HG02623 (cell line): ENCODE results near the gene NR2F1.

Source experiments
- ATAC-seq: cut with Tn5 transposase; IDR thresholded peaks from one replicate; pipeline ENCODE4 v1.9.1; 2021; ENCODE audit warnings: moderate library complexity; ENCODE audit not compliant: unreplicated experiment

NR2F1 gene

GRCh38 chr5:93603793-93604643 is 21.0 kb downstream of the NR2F1 start:
- no peak for ATAC-seq

GRCh38 chr5:93604644-93605515 is 21.9 kb downstream of the NR2F1 start:
- no peak for ATAC-seq

- ATAC-seq: no peak
Measured at GRCh38 chr5:93606382-93606752, 23.3 kb downstream of the NR2F1 start.

- peak; percentile 78 for ATAC-seq
Measured at GRCh38 chr5:93607367-93608258, 24.6 kb downstream of the NR2F1 start.

GRCh38 chr5:93608855-93609254 is 25.8 kb downstream of the NR2F1 start:
- no peak for ATAC-seq

- ATAC-seq: no peak
Measured at GRCh38 chr5:93609762-93610161, 26.7 kb downstream of the NR2F1 start.

- ATAC-seq: no peak
Measured at GRCh38 chr5:93610581-93611272, 27.7 kb downstream of the NR2F1 start.

GRCh38 chr5:93611273-93611975 is 28.4 kb downstream of the NR2F1 start:
- no peak for ATAC-seq

GRCh38 chr5:93611976-93612854 is 29.2 kb downstream of the NR2F1 start:
- ATAC-seq: no peak

- no peak for ATAC-seq
Measured at GRCh38 chr5:93612855-93613243, 29.8 kb downstream of the NR2F1 start.

GRCh38 chr5:93616538-93617174 is 33.6 kb downstream of the NR2F1 start:
- no peak for ATAC-seq

GRCh38 chr5:93620487-93621326 is 37.7 kb downstream of the NR2F1 start:
- peak; percentile 99 for ATAC-seq

GRCh38 chr5:93621327-93621798 is 38.3 kb downstream of the NR2F1 start:
- ATAC-seq: no peak

- no peak for ATAC-seq
Measured at GRCh38 chr5:93622240-93622885, 39.3 kb downstream of the NR2F1 start.

- ATAC-seq: no peak
Measured at GRCh38 chr5:93623153-93623552, 40.1 kb downstream of the NR2F1 start.

- no peak for ATAC-seq
Measured at GRCh38 chr5:93626801-93627200, 43.8 kb downstream of the NR2F1 start.

GRCh38 chr5:93632327-93632726 is 49.3 kb downstream of the NR2F1 start:
- ATAC-seq: no peak
